Ascending aorta (tissue), 2 donors: Measurements from ENCODE around the gene LRP10. TPM values are rescaled to one million over a fixed set of nuclear protein-coding genes. Genes with fewer than 3 reads are reported as not detected.

ENCODE experiments used
- DNase-seq, 2 donors: peaks; one replicate each; pipeline ENCODE4 v3.0.0-alpha.2; 2019; ENCODE audit warnings: low spot score in 2 of 2
- H3K27ac ChIP-seq, 2 donors: fragments of 200-600 bp; sonication (generic); one replicate each; pipeline ENCODE4 v1.5.1; 2016 to 2017; ENCODE audit warnings: mild to moderate bottlenecking in 1 of 2
- H3K27me3 ChIP-seq: fragments of 200-600 bp; sonication (generic); one replicate; pipeline ENCODE4 v1.5.1; 2017
- H3K36me3 ChIP-seq, 2 donors: fragments of 200-600 bp; sonication (generic); one replicate each; pipeline ENCODE4 v1.5.1; 2016
- H3K4me1 ChIP-seq, 2 donors: fragments of 200-600 bp; sonication (generic); one replicate each; pipeline ENCODE4 v1.5.1; 2016 to 2017; ENCODE audit warnings: mild to moderate bottlenecking in 1 of 2
- H3K4me3 ChIP-seq, 2 donors: fragments of 200-600 bp; sonication (generic); one replicate each; pipeline ENCODE4 v1.5.1; 2016 to 2017; ENCODE audit warnings: mild to moderate bottlenecking in 1 of 2
- H3K9me3 ChIP-seq, 2 donors: fragments of 200-600 bp; sonication (generic); one replicate each; pipeline ENCODE4 v1.5.1; 2016
- CTCF ChIP-seq, 3 experiments: fragments of 200-600 bp in 2 of 3; fragments of 450-650 bp in 1 of 3; sonication (generic) in 2 of 3; IDR thresholded peaks; one replicate each; pipeline ENCODE4 v1.5.1; 2016 to 2019; ENCODE audit warnings: antibody characterized with exemption in 3 of 3, mild to moderate bottlenecking in 1 of 3, moderate library complexity in 1 of 3
- intact Hi-C: fragments of 100-400 bp; cut with DNase I; formaldehyde crosslinking; loops from one replicate; pipeline ENCODE4 v1.15.1; 2023
- total RNA-seq: library from RNA; depleted of rRNA; stranded (reverse); fragments of >200 nt; gene quantifications from one replicate; pipeline ENCODE4 v1.1.0, GENCODE V29; 2016

LRP10 gene
- total RNA-seq, 1 donor from 2014 or later = 214 TPM

GRCh38 chr14:22841769-22842168 is 29.8 kb upstream of the LRP10 start:
- Histone ChIP-seq H3K4me1 (peaks cover 7 to 26% of the 10 kb centered on the region in 2 donors), H3K36me3 (peaks cover 57 to 62% of the 10 kb centered on the region in 2 donors), H3K4me3 (no peak overlapping the region), H3K27me3 (no peaks in the 10 kb centered on the region), H3K27ac (peak overlapping the region in 1 of 2 donors; percentile 21), H3K9me3 (no peaks in the 10 kb centered on the region)
- intact Hi-C loops = loop anchor here (10.0 kb wide), 1 partner anchor 1367 kb away; the partner anchor contains the start of genes RAB2B and TOX4
- DNase-seq = no peak
- no peak for TF ChIP-seq CTCF (IDR thresholded peaks at IDR 0.05)

GRCh38 chr14:22842211-22843122 is 29.1 kb upstream of the LRP10 start:
- no peak overlapping the region for H3K4me3 ChIP-seq

GRCh38 chr14:22843123-22843925 is 28.2 kb upstream of the LRP10 start:
- H3K9me3 ChIP-seq = no peaks in the 10 kb centered on the region
- peaks cover 12 to 42% of the 10 kb centered on the region in 2 donors for H3K4me1 ChIP-seq
- intact Hi-C loops = loop anchor here (10.0 kb wide), 1 partner anchor 1369 kb away; the partner anchor contains the start of genes RAB2B and TOX4
- no peaks in the 10 kb centered on the region for H3K27me3 ChIP-seq
- H3K4me3 ChIP-seq = no peak overlapping the region
- peak overlapping the region; percentile 24 to 87 for H3K27ac ChIP-seq
- no peak for TF ChIP-seq CTCF (IDR thresholded peaks at IDR 0.05)
- no peak for DNase-seq
- H3K36me3 ChIP-seq = peaks cover 59 to 64% of the 10 kb centered on the region in 2 donors

More at GRCh38 chr14:22842211-22843122, 29.1 kb upstream of the LRP10 start:
- TF ChIP-seq CTCF (IDR thresholded peaks at IDR 0.05) = no peak
- H3K27ac ChIP-seq = peak overlapping the region in 1 of 2 donors; percentile 24
- H3K27me3 ChIP-seq = no peaks in the 10 kb centered on the region
- peaks cover 12 to 33% of the 10 kb centered on the region in 2 donors for H3K4me1 ChIP-seq
- peaks cover 59 to 64% of the 10 kb centered on the region in 2 donors for H3K36me3 ChIP-seq
- H3K9me3 ChIP-seq = no peaks in the 10 kb centered on the region
- intact Hi-C loops = loop anchor here (10.0 kb wide), 1 partner anchor 1368 kb away; the partner anchor contains the start of genes RAB2B and TOX4
- DNase-seq = no peak

GRCh38 chr14:22844221-22845102 is 27.1 kb upstream of the LRP10 start:
- Histone ChIP-seq H3K27me3 (no peaks in the 10 kb centered on the region), H3K4me3 (no peak overlapping the region), H3K4me1 (peaks cover 20 to 43% of the 10 kb centered on the region in 2 donors), H3K27ac (peak overlapping the region; percentile 87 to 91), H3K9me3 (no peaks in the 10 kb centered on the region), H3K36me3 (peaks cover 59 to 64% of the 10 kb centered on the region in 2 donors)
- no peak for TF ChIP-seq CTCF (IDR thresholded peaks at IDR 0.05)
- intact Hi-C loops = loop anchor here (10.0 kb wide), 1 partner anchor 1370 kb away; the partner anchor contains the start of genes RAB2B and TOX4
- no peak for DNase-seq

GRCh38 chr14:22845103-22845394 is 26.5 kb upstream of the LRP10 start:
- no peaks in the 10 kb centered on the region for H3K9me3 ChIP-seq
- H3K4me3 ChIP-seq = no peak overlapping the region
- no peak for DNase-seq
- TF ChIP-seq CTCF (IDR thresholded peaks at IDR 0.05) = no peak
- peaks cover 25 to 46% of the 10 kb centered on the region in 2 donors for H3K4me1 ChIP-seq
- intact Hi-C loops = loop anchor here (10.0 kb wide), 1 partner anchor 1370 kb away; the partner anchor contains the start of genes RAB2B and TOX4
- H3K36me3 ChIP-seq = peaks cover 59 to 64% of the 10 kb centered on the region in 2 donors
- H3K27me3 ChIP-seq = no peaks in the 10 kb centered on the region
- H3K27ac ChIP-seq = peak overlapping the region; percentile 87 to 91
